GM12878 (cell line): ENCODE results near the gene SEL1L3. TPM values are rescaled to one million over a fixed set of nuclear protein-coding genes. Genes with fewer than 3 reads are reported as not detected.

Experiments used
- ATAC-seq: fragments of 200-7000 bp; cut with Tn5 transposase; 3 replicates; pipeline ENCODE4 v1.9.1; 2020; ENCODE audit warnings: mild to moderate bottlenecking, moderate library complexity
- BruUV-seq: library from RNA; stranded (reverse); fragments of 400-500 nt; replicated peaks from 2 replicates; lab custom pipeline; 2021; lab: Mats Ljungman, UMichigan
- CTCF ChIA-PET: fragments of 300-600 bp; sonication (Branson Sonifier 250); formaldehyde crosslinking; extraction: SDS; loops from one replicate; lab custom pipeline; 2021; ENCODE audit warnings: inconsistent platforms; lab: Yijun Ruan, JAX
- POLR2A ChIA-PET: fragments of 350-600 bp; formaldehyde crosslinking; extraction: SDS; loops from one replicate; lab custom pipeline; 2021; ENCODE audit warnings: inconsistent platforms; lab: Charles Lee
- RAD21 ChIA-PET: fragments of 300-600 bp; sonication (Branson Sonifier 250); formaldehyde crosslinking; loops from one replicate; lab custom pipeline; 2023; ENCODE audit warnings: antibody characterized with exemption; ENCODE audit not compliant: unreplicated experiment; lab: Charles Lee
- SMC1A ChIA-PET: fragments of 300-600 bp; sonication (Branson Sonifier 250); formaldehyde crosslinking; loops from one replicate; lab custom pipeline; 2023; ENCODE audit not compliant: unreplicated experiment, uncharacterized antibody; lab: Charles Lee
- DNase-seq: peaks from one replicate; pipeline ENCODE4 v3.0.0-alpha.2; 2011; ENCODE audit warnings: low read depth, low spot score
- FAIRE-seq: peaks from 3 replicates; lab custom pipeline; 2011; peaks lifted over from hg19 to GRCh38; lab: Jason Lieb, UNC
- H2AFZ ChIP-seq: 2 replicates; pipeline ENCODE4 v1.6.0; 2011; ENCODE audit warnings: low read depth, low read length, control low read depth; ENCODE audit not compliant: control insufficient read depth
- H3K27ac ChIP-seq: 2 replicates; pipeline ENCODE4 v1.5.1; 2011; ENCODE audit warnings: control low read depth; ENCODE audit not compliant: control insufficient read depth, insufficient read depth
- H3K27me3 ChIP-seq, 2 experiments: replicated peaks in 1 of 2; 2 replicates each; pipeline versions ENCODE4 v1.6.0 to v1.6.1; 2011; ENCODE audit warnings: low read length in 1 of 2; ENCODE audit not compliant: control insufficient read depth in 2 of 2, insufficient read depth in 2 of 2
- H3K36me3 ChIP-seq, 2 experiments: 2 replicates each; pipeline ENCODE4 v1.5.1; 2011; ENCODE audit warnings: low read length in 1 of 2; ENCODE audit not compliant: control insufficient read depth in 2 of 2, insufficient read depth in 2 of 2
- H3K4me1 ChIP-seq: 2 replicates; pipeline ENCODE4 v1.6.1; 2011; ENCODE audit warnings: mild to moderate bottlenecking, low read length, moderate library complexity, mixed read lengths; ENCODE audit not compliant: control insufficient read depth, insufficient read depth
- H3K4me2 ChIP-seq: 2 replicates; pipeline ENCODE4 v1.6.0; 2011; ENCODE audit warnings: control low read depth; ENCODE audit not compliant: control insufficient read depth, insufficient read depth
- H3K4me3 ChIP-seq: fragments of 200-600 bp; sonication (generic); 2 replicates; pipeline ENCODE4 v1.5.1; 2016
- H3K79me2 ChIP-seq: 2 replicates; pipeline ENCODE4 v1.6.0; 2011; ENCODE audit warnings: low read length; ENCODE audit not compliant: control insufficient read depth, insufficient read depth
- H3K9ac ChIP-seq: 2 replicates; pipeline ENCODE4 v1.8.0; 2011; ENCODE audit warnings: low read length, control low read depth, mixed read lengths; ENCODE audit not compliant: control insufficient read depth, insufficient read depth
- H3K9me3 ChIP-seq: replicated peaks from 3 replicates; pipeline ENCODE4 v1.5.1; 2011; ENCODE audit warnings: mild to moderate bottlenecking, low read length; ENCODE audit not compliant: control insufficient read depth, insufficient read depth
- H4K20me1 ChIP-seq: 2 replicates; pipeline ENCODE4 v1.6.0; 2011; ENCODE audit not compliant: control insufficient read depth, insufficient read depth
- EP300 ChIP-seq, 2 experiments: fragments of 150-350 bp in 1 of 2; IDR thresholded peaks; 2 replicates each; pipeline ENCODE4 v1.6.1; 2011 to 2012; ENCODE audit warnings: low read depth in 2 of 2, low read length in 2 of 2, borderline replicate concordance in 1 of 2, improper control_type of control experiment in 1 of 2, inconsistent platforms in 1 of 2; ENCODE audit not compliant: control insufficient read depth in 1 of 2
- FOXK2 ChIP-seq: fragments of 450-650 bp; IDR thresholded peaks from 2 replicates; pipeline ENCODE4 v1.6.1; 2017; ENCODE audit warnings: mild to moderate bottlenecking, moderate library complexity
- NFXL1 ChIP-seq: fragments of 450-650 bp; IDR thresholded peaks from 2 replicates; pipeline ENCODE4 v1.6.1; 2017; ENCODE audit warnings: antibody characterized with exemption, mild to moderate bottlenecking, borderline replicate concordance
- NFYA ChIP-seq: IDR thresholded peaks from 2 replicates; pipeline ENCODE4 v1.6.1; 2011; ENCODE audit warnings: low read depth, mild to moderate bottlenecking, low read length, improper control_type of control experiment, borderline replicate concordance
- TCF12 ChIP-seq: IDR thresholded peaks from 2 replicates; pipeline ENCODE4 v1.6.1; 2011; ENCODE audit warnings: low read depth, mild to moderate bottlenecking, low read length
- ZNF384 ChIP-seq: IDR thresholded peaks from 2 replicates; pipeline ENCODE4 v1.6.1; 2012; ENCODE audit warnings: low read depth, mild to moderate bottlenecking, low read length, improper control_type of control experiment, borderline replicate concordance
- WGBS: methylation state at CpG from one replicate; pipeline ENCODE4 v1.1.6; 2016; ENCODE audit warnings: low lambda C conversion rate; ENCODE audit not compliant: insufficient replicate concordance, insufficient coverage; ENCODE audit errors: missing lambda C conversion rate; 5-methylcytosine and 5-hydroxymethylcytosine counted together
- in situ Hi-C: fragments of 300-500 bp; cut with MboI; formaldehyde crosslinking; loops from 9 replicates; pipeline ENCODE4 v1.14.3; 2018; ENCODE audit warnings: mixed read lengths
- intact Hi-C: fragments of 100-400 bp; cut with micrococcal nuclease; formaldehyde crosslinking; loops from one replicate; pipeline ENCODE4 v1.14.2; 2022; ENCODE audit not compliant: unreplicated experiment
- polyA plus RNA-seq, 11 experiments: library from polyadenylated mRNA; depleted of rRNA in 4 of 11; unstranded in 6 of 11; stranded (reverse) in 5 of 11; fragments of >200 nt; fragmentation: Nextera tagmentation in 4 of 11; fragmentation: Illumina TruSeq in 1 of 11; extraction: Ambion mirVana in 4 of 11; extraction: Trizol in 1 of 11; gene quantifications; 1 replicate in 1 of 11; 2 replicates in 10 of 11; pipeline versions ENCODE4 v1.2.1 to v1.2.3, GENCODE V29; 2011 to 2016; ENCODE audit warnings: inconsistent platforms in 2 of 11, missing spikeins in 2 of 11, low read depth in 1 of 11
- total RNA-seq, 4 experiments: library from RNA; depleted of rRNA in 3 of 4; stranded (reverse); fragments of >200 nt in 3 of 4; fragmentation: Illumina TruSeq in 1 of 4; extraction: Trizol in 1 of 4; gene quantifications; 2 replicates each; pipeline versions ENCODE4 v1.2.1 to v1.2.3, GENCODE V29; 2013 to 2021

Gene SEL1L3
- total and polyA plus RNA-seq, 10 of the 15 experiments (the other 5 are each of a cell fraction or from before 2014, with no cell fraction given) = 20.4 to 82.2 (median 47.3) TPM

DNA sequence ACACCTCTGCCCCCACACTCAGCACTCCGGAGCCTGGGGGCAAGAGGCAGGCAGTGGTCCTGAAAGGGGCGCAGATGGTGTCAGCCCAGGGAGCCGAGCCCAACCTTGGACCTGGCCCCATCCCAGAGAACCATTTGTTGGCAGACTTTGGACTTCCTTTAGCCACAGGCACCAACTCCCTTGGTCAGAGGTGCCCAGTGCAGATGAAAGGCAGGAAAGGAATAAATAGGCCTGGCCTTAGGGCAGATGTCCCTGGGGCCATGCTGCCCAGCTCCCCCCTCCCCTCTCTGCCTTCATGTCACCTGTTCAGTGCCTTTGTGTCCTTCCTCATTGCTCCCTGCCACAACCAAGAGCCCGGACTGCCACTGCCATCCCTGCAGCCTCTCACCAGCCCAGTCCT, 52.8 kb downstream of the SEL1L3 start:
- POLR2A ChIA-PET = no interaction called here
- no peak for FAIRE-seq

DNA sequence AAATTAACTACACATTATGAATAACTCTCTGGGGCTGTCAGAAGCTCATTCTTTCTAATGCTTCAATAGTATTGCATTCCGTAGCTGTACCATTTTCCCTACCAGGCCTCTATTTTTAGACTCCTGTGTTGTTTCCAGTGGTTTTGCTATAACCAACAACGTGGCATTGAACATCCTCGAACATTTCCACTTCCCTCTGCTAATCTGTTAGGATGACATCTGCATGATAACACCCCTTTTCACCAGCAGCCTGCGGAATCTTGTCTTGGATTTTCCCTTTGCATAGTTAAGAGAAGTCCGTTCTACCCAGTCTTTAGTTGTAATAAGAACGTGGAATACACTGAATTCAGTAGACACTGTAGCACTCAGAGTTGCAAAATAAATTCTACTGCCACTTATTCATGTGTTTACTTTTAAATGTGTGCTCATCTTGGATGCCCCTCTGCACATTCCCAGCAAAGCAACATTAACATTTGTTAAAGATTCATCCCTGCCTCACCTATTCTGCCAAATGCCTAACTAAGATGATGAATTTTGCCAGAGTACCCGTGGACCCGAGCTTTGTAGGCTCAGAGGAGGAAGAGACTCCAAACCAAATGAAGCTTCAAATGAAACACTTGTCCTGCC, 55.6 kb downstream of the SEL1L3 start:
- ChIA-PET POLR2A (no interaction called here), SMC1A (interaction anchor here (0.8 kb wide), 1 partner anchor 9 kb away, joined by 3 read pairs; no protein-coding TSS in a partner anchor)
- H4K20me1 ChIP-seq = no peaks in the 10 kb centered on the region
- no peak for FAIRE-seq
- H3K27me3 ChIP-seq = no peaks in the 10 kb centered on the region
- ATAC-seq = no peak
- no peak overlapping the region for H3K4me2 ChIP-seq
- BruUV-seq = no TSS peak
- H3K4me1 ChIP-seq = no peaks in the 10 kb centered on the region
- H3K9me3 ChIP-seq = no peaks in the 10 kb centered on the region
- no peak for DNase-seq
- no peak overlapping the region for H3K4me3 ChIP-seq
- TF ChIP-seq FOXK2 = no peak
- TF ChIP-seq, all 136 proteins: peak for 0
- H3K9ac ChIP-seq = no peak overlapping the region
- H3K36me3 ChIP-seq = peaks cover 0 to 20% of the 10 kb centered on the region in 2 experiments; a peak in 2 of 4 replicates
- intact Hi-C loops (no loop called here), in situ Hi-C loops (no loop called here)
- no peak overlapping the region for H2AFZ ChIP-seq
- H3K27ac ChIP-seq = no peak overlapping the region
- 62% methylated on average over 8 of the region's 8 CpGs for WGBS
- RAD21 ChIA-PET = interaction anchor here (0.8 kb wide), 1 partner anchor 154 kb away, joined by 3 read pairs; no protein-coding TSS in a partner anchor
- H3K79me2 ChIP-seq = no peaks in the 10 kb centered on the region
- CTCF ChIA-PET = no interaction called here

More for the DNA sequence above, 52.8 kb downstream of the SEL1L3 start:
- no TSS peak for BruUV-seq
- SMC1A ChIA-PET = no interaction called here
- no peaks in the 10 kb centered on the region for H3K4me1 ChIP-seq
- no peaks in the 10 kb centered on the region for H3K9me3 ChIP-seq
- no peak overlapping the region for H3K27ac ChIP-seq
- no peaks in the 10 kb centered on the region for H4K20me1 ChIP-seq
- peaks cover 0 to 9% of the 10 kb centered on the region in 2 experiments; a peak in 1 of 4 replicates for H3K36me3 ChIP-seq
- H3K4me3 ChIP-seq = no peak overlapping the region
- intact Hi-C loops (no loop called here), in situ Hi-C loops (no loop called here)
- WGBS = 84% methylated on average over 4 of the region's 4 CpGs
- no peaks in the 10 kb centered on the region for H3K79me2 ChIP-seq
- DNase-seq (no peak), ATAC-seq (no peak)
- H3K4me2 ChIP-seq = no peak overlapping the region
- H3K27me3 ChIP-seq = no peaks in the 10 kb centered on the region
- no peak overlapping the region for H2AFZ ChIP-seq
- TF ChIP-seq NFXL1 = no peak
- no peak for TF ChIP-seq ZNF384
- no peak for TF ChIP-seq NFYA
- TF ChIP-seq EP300 (IDR thresholded peaks at IDR 0.05; ENCODE audit: borderline replicate concordance in 1 of 2, control insufficient read depth in 1 of 2, low read depth in 2 of 2, low read length in 2 of 2) = no peak
- no peak for TF ChIP-seq TCF12
- RAD21 ChIA-PET = no interaction called here
- CTCF ChIA-PET = no interaction called here
- H3K9ac ChIP-seq = no peak overlapping the region
